Measurements from ENCODE around the gene CLCN7. TPM values are rescaled to one million over a fixed set of nuclear protein-coding genes. Genes with fewer than 3 reads are reported as not detected.

Gene CLCN7
- total RNA-seq, 1 experiment from 2014 or later, result 70.0 TPM

DNA sequence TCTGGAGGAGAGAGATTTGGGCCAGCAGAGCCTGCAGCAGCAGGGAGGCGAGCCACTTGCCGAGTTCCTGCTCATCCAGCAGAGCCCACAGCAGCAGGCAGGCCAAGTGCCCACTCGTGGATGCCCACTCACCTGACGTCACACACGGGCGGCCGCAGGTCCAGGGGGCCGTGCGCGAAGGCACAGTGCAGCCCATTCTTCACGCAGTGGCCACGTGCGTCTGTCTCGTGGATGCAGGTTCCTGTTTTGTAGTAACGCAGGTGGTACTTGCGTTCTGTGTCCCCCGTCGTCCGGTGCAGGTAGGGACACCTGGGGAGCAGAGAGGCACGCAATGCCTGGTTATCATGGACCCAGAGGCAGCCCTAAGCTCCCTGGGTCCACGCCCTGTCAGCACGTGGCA is 71.8 kb downstream of the CLCN7 start:
- Histone ChIP-seq H3K79me2 (ENCODE audit: insufficient read depth, low read length) (no peaks in the 10 kb centered on the region; the same call in 1 of the 2 replicates), H4K8ac (replicated peaks; ENCODE audit: insufficient read length, low read depth, low read length) (no peak overlapping the region), H4K91ac (ENCODE audit: insufficient read length, low read depth, low read length) (no peak overlapping the region), H3K4me2 (ENCODE audit: insufficient read depth, insufficient read length, low read length) (no peak overlapping the region), H3K14ac (ENCODE audit: insufficient read depth, low read length) (no peak overlapping the region), H2BK120ac (ENCODE audit: low read depth, low read length, poor library complexity, severe bottlenecking) (no peak overlapping the region), H3K9me3 (ENCODE audit: control insufficient read depth, low read depth, low read length) (no peaks in the 10 kb centered on the region), H4K20me1 (ENCODE audit: control insufficient read depth, insufficient read depth, insufficient read length) (no peaks in the 10 kb centered on the region), H3K27me3 (ENCODE audit: insufficient read depth, low read length) (no peaks in the 10 kb centered on the region), H2AFZ (ENCODE audit: low read length) (no peak overlapping the region), H3K9ac (ENCODE audit: extremely low read depth, insufficient read length, low read length) (no peak overlapping the region), H3K79me1 (ENCODE audit: insufficient read depth, low read depth, low read length, poor library complexity, severe bottlenecking) (no peaks in the 10 kb centered on the region), H3K27ac (ENCODE audit: insufficient read length, low read depth, low read length) (no peak overlapping the region), H2BK20ac (ENCODE audit: low read depth, low read length, poor library complexity, severe bottlenecking) (no peak overlapping the region), H3K4me1 (ENCODE audit: insufficient read depth, low read length) (no peaks in the 10 kb centered on the region), H4K5ac (ENCODE audit: insufficient read length, low read depth, low read length) (no peak overlapping the region), H3K56ac (ENCODE audit: insufficient read length, low read depth, low read length) (no peak overlapping the region), H3K23ac (ENCODE audit: insufficient read length, low read depth, low read length) (no peak overlapping the region), H2BK15ac (ENCODE audit: low read depth, low read length) (no peak overlapping the region), H3K18ac (ENCODE audit: insufficient read length, low read depth, low read length) (no peak overlapping the region), H2BK12ac (ENCODE audit: insufficient read length, low read depth, low read length) (no peak overlapping the region), H3K4ac (ENCODE audit: low read depth, low read length) (no peak overlapping the region), H3K23me2 (ENCODE audit: insufficient read length, low read depth, low read length, poor library complexity, severe bottlenecking) (no peaks in the 10 kb centered on the region), H2BK5ac (ENCODE audit: insufficient read length, low read length) (no peak overlapping the region), H3T11ph (ENCODE audit: low read length) (no peak overlapping the region), H2AK5ac (ENCODE audit: insufficient read length, low read length) (no peak overlapping the region)
- Mint-ChIP-seq H3K27me3 (ENCODE audit: low read depth) (no peaks in the 10 kb centered on the region), H3K27ac (no peak overlapping the region; a peak in 1 of 7 replicates), H3K9me3 (no peaks in the 10 kb centered on the region), H3K4me3 (no peak overlapping the region), H3K36me3 (ENCODE audit: insufficient read depth in 1 of 3, low read depth in 3 of 3) (peaks cover 7 to 27% (median 27%) of the 10 kb centered on the region in 3 experiments; a peak in 6 of 7 replicates), H3K4me1 (peaks cover 0 to 2% of the 10 kb centered on the region in 2 experiments; a peak in 1 of 4 replicates)
- no CpG with 5 or more reads among the region's 22 CpGs for WGBS (ENCODE audit: extremely low coverage, insufficient read length, low lambda C conversion rate)
- TF ChIP-seq, protein P1, sequence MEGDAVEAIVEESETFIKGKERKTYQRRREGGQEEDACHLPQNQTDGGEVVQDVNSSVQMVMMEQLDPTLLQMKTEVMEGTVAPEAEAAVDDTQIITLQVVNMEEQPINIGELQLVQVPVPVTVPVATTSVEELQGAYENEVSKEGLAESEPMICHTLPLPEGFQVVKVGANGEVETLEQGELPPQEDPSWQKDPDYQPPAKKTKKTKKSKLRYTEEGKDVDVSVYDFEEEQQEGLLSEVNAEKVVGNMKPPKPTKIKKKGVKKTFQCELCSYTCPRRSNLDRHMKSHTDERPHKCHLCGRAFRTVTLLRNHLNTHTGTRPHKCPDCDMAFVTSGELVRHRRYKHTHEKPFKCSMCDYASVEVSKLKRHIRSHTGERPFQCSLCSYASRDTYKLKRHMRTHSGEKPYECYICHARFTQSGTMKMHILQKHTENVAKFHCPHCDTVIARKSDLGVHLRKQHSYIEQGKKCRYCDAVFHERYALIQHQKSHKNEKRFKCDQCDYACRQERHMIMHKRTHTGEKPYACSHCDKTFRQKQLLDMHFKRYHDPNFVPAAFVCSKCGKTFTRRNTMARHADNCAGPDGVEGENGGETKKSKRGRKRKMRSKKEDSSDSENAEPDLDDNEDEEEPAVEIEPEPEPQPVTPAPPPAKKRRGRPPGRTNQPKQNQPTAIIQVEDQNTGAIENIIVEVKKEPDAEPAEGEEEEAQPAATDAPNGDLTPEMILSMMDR (conservative IDR thresholded peaks at IDR 0.05), result no peak
- DNase-seq, result no peak
